ENCODE results near the gene CAV1.

DNA sequence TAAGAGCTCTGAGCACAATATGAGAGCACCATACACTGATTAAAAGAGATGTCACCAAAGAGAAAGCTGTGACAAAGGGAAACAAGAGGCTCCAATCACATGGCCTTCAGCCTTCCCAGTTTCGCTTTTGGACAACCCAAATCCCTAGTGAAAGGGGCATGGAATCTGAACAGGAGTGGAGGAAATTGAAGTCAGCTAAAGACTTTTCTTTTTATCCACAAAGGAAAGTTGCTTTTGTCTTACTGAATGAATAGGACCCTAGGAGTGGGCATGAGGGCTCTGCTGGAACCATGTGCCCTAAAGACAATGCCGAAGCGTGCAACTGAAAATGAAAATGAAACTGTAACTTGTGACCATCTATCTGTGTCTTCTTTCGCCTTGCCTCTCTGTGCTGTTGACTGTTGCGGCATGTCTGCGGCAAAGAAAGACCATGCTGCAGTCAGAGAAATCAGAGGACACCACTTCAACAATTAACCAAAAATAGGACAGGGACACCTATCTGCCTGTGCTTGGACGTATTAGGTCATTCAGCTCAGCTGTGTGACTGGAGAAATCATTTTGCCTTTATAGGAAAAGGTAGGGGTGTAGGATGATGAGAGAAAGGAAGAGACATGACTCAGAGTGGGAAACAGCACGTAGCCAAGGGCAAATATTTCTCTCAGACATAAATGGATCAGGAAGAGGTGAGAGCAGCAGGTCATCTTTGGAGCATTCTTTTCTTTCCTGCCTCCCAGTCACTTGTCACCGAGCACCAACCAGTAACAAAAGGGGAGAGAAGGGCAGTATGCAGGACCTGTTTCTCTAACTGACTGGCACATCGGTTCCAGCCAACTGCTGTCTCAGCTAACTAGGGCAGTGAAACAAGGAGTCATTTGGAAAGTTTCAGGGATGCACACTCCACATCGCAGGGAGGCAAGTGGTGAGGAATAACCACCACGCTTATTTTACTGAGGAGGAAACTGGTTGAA lies 13.0 kb upstream of the CAV1 start:
- no peak for TF ChIP-seq EZH2 (IDR thresholded peaks at IDR 0.05; ENCODE audit: low read length, missing control alignments)
- TF ChIP-seq, protein P1, sequence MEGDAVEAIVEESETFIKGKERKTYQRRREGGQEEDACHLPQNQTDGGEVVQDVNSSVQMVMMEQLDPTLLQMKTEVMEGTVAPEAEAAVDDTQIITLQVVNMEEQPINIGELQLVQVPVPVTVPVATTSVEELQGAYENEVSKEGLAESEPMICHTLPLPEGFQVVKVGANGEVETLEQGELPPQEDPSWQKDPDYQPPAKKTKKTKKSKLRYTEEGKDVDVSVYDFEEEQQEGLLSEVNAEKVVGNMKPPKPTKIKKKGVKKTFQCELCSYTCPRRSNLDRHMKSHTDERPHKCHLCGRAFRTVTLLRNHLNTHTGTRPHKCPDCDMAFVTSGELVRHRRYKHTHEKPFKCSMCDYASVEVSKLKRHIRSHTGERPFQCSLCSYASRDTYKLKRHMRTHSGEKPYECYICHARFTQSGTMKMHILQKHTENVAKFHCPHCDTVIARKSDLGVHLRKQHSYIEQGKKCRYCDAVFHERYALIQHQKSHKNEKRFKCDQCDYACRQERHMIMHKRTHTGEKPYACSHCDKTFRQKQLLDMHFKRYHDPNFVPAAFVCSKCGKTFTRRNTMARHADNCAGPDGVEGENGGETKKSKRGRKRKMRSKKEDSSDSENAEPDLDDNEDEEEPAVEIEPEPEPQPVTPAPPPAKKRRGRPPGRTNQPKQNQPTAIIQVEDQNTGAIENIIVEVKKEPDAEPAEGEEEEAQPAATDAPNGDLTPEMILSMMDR (conservative IDR thresholded peaks at IDR 0.05 in 1 of 2, IDR thresholded peaks at IDR 0.05 in 1 of 2; ENCODE audit: low read depth in 1 of 2, low read length in 2 of 2): no peak

All from fibroblast of lung (primary cell).